ENCODE data around the gene CAT. TPM values are rescaled to one million over a fixed set of nuclear protein-coding genes. Genes with fewer than 3 reads are reported as not detected.

Gene CAT
- total RNA-seq, 2 donors from 2014 or later = 98.1 to 117 TPM

DNA sequence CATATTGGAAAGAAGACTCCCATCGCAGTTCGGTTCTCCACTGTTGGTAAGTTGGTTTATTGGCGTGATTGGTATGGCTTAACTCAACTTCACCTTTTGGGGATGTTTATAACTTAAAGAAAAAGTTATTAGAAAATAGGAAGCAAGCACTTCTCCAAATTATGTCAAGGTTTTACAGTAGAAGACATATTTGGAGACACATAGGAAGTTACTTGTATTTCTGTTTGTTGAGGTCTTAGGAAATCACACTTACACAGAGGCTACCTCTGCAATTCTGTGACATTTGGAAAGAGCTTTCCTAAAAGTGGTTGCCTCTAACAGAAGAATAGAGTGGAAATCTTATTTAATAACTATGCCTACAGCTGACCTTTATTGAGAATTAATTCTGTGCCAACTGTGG is 12.3 kb downstream of the CAT start:
- ATAC-seq (no peak), DNase-seq (no peak)
- intact Hi-C loops (cut with DNase I) = no loop called here

GRCh38 chr11:34454308-34455032 is 15.7 kb downstream of the CAT start:
- ATAC-seq (peak; percentile 36 to 61), DNase-seq (no peak)
- intact Hi-C loops (cut with DNase I) = no loop called here

GRCh38 chr11:34457607-34458006 is 18.9 kb downstream of the CAT start:
- DNase-seq (no peak), ATAC-seq (no peak)

GRCh38 chr11:34458525-34458924 is 19.8 kb downstream of the CAT start:
- DNase-seq (no peak), ATAC-seq (no peak)
- intact Hi-C loops (cut with DNase I) = no loop called here

More at GRCh38 chr11:34457607-34458006, 18.9 kb downstream of the CAT start:
- intact Hi-C loops (cut with DNase I) = no loop called here

GRCh38 chr11:34459507-34460162 is 20.9 kb downstream of the CAT start:
- intact Hi-C loops (cut with DNase I) = no loop called here
- ATAC-seq (no peak), DNase-seq (no peak)

DNA sequence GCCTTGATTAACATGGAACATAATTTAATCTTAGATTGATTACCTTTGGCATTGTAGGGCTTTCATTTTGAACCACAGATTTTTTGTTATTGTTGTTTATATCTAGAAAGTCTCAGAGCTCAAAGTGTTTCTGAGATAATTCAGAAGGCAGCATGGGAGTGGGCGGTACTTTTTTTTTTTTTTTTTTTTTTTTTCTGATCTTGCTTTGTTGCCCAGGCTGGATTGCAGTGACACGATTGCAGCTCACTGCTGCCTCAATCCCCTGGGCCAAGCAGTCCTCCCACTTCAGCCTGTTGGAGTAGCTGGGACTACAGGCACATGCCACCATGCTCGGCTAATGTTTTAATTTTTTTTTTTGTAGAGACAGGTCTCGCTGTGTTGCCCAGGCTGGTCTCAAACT is 21.5 kb downstream of the CAT start:
- ATAC-seq (peak in 1 of 2 donors; percentile 34), DNase-seq (no peak)
- intact Hi-C loops (cut with DNase I) = no loop called here

- ATAC-seq = no peak
- intact Hi-C loops (cut with DNase I) = no loop called here
- no peak for DNase-seq
Observed at GRCh38 chr11:34461215-34461614, 22.5 kb downstream of the CAT start.

DNA sequence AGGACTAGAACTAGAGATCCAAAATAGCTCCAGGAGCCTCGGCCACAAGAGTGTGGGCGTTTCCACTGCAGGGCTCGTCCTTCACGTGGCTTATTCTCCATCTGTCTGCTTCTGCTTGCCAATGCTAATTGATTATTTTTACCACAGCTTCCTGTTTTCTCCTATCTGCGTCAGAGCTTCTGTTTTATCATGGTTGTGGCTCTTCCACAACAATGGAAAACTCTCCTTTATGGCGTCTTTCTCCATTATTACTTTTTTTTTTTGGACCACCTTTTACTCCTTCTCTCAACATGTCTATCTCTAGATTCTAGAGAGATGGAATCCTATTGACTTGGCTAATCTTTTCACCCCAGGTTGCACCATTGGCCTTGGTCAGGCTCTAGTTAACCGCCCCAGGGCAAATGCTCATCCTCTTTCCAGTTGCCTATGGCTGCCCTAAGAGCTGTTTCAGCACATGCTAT is 25.9 kb downstream of the CAT start:
- DNase-seq = no peak
- intact Hi-C loops (cut with DNase I) = no loop called here

GRCh38 chr11:34466802-34467488 is 28.2 kb downstream of the CAT start:
- no peak for DNase-seq
- ATAC-seq = no peak
- intact Hi-C loops (cut with DNase I) = no loop called here

More for the DNA sequence above, 25.9 kb downstream of the CAT start:
- ATAC-seq = no peak

GRCh38 chr11:34468209-34468841 is 29.6 kb downstream of the CAT start:
- ATAC-seq = no peak
- DNase-seq = no peak
- intact Hi-C loops (cut with DNase I) = no loop called here

GRCh38 chr11:34473603-34474169 is 35.0 kb downstream of the CAT start:
- no peak for DNase-seq
- intact Hi-C loops (cut with DNase I) = no loop called here
- no peak for ATAC-seq

DNA sequence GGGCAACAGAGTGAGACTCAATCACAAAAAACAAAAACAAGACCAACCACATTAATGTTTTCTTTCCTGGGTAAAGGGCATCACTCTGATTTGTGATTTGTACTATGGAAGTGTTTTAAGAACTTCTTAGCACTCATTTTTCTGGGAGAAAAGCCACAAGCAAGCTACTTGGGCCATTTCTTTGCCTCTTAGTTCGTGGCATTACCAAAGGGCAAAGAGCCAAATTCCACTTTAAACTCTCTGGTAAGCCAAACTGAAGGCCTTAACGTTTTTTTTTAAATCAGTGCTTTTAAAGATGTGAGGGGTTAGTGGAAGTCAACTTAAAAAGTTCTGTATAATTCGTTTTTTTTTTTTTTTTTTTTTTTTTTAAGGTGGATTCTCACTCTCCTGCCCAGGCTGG is 36.9 kb downstream of the CAT start:
- intact Hi-C loops (cut with DNase I) = no loop called here
- DNase-seq (no peak), ATAC-seq (no peak)

DNA sequence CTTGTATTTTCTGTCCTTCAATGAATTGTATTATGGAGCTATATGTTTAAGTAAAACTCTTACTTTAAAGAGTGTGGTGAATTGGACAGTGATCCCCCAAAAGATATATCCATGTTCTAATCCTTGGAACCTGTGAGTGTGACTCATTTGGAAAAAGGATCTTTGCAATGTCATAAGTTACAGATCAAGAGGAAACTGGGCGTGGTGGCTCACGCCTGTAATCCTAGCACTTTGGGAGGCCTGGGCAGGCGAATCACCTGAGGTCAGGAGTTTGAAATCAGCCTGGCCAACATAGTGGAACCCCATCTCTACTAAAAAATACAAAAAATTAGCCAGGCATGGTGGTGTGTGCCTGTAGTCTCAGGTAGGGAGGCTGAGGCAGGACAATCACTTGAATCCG is 38.1 kb downstream of the CAT start:
- intact Hi-C loops (cut with DNase I) = no loop called here
- DNase-seq (no peak), ATAC-seq (no peak)

- ATAC-seq = no peak
- DNase-seq = no peak
- intact Hi-C loops (cut with DNase I) = no loop called here
Observed at GRCh38 chr11:34478845-34479663, 40.3 kb downstream of the CAT start.

DNA sequence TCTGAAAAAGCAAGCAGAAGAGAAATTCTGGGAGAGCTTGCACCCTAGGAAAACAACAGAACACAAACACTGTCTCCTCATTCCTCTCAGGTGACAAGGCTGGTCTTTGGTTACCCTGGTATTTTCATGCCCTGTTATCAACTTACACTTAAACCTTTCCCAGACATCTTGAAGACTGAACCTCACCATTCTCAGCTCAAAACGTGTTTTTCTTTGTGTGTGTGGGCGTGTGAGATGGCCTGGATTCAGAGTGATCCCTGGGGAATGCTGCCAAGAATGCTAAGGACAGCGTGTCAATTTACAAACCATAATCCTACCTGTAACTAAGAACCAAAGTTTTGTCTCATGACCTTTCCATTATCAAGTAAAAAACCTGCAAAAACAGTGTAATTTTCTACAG is 41.6 kb downstream of the CAT start:
- no peak for ATAC-seq
- intact Hi-C loops (cut with DNase I) = no loop called here
- DNase-seq = no peak

GRCh38 chr11:34481307-34481706 is 42.6 kb downstream of the CAT start:
- intact Hi-C loops (cut with DNase I) = no loop called here
- no peak for ATAC-seq
- no peak for DNase-seq

GRCh38 chr11:34483106-34483874 is 44.6 kb downstream of the CAT start:
- ATAC-seq (no peak), DNase-seq (no peak)
- intact Hi-C loops (cut with DNase I) = no loop called here

GRCh38 chr11:34487430-34487829 is 48.7 kb downstream of the CAT start:
- DNase-seq = no peak
- intact Hi-C loops (cut with DNase I) = no loop called here
- ATAC-seq = no peak
